Activated CD8-positive, alpha-beta T cell treated with anti-CD3 and anti-CD28 coated beads for 36 hours (primary cell): ENCODE results near the gene FAM76A. TPM values are rescaled to one million over a fixed set of nuclear protein-coding genes. Genes with fewer than 3 reads are reported as not detected.

Source experiments
- ATAC-seq: fragments of 200-7000 bp; cut with Tn5 transposase; one replicate; pipeline ENCODE4 v1.10.0; 2021; ENCODE audit warnings: mild to moderate bottlenecking, moderate library complexity
- CTCF ChIA-PET: fragments of 350-600 bp; sonication (Branson Sonifier 250); formaldehyde crosslinking; loops from one replicate; lab custom pipeline; 2021; ENCODE audit warnings: antibody characterized with exemption; lab: Charles Lee
- POLR2A ChIA-PET: fragments of 350-600 bp; sonication (Branson Sonifier 250); formaldehyde crosslinking; loops from one replicate; lab custom pipeline; 2021; ENCODE audit warnings: antibody characterized with exemption; lab: Charles Lee
- DNase-seq: peaks from one replicate; pipeline ENCODE4 v3.0.0-alpha.2; 2020
- H3K27ac Mint-ChIP-seq: one replicate; pipeline ENCODE4 v1.8.0; 2021; ENCODE audit warnings: mild to moderate bottlenecking, mixed read lengths
- H3K27me3 Mint-ChIP-seq: one replicate; pipeline ENCODE4 v1.8.0; 2021; ENCODE audit warnings: mixed read lengths
- H3K36me3 Mint-ChIP-seq: one replicate; pipeline ENCODE4 v1.8.0; 2021; ENCODE audit warnings: low read depth, mixed read lengths
- H3K4me1 Mint-ChIP-seq: one replicate; pipeline ENCODE4 v1.8.0; 2021; ENCODE audit warnings: low read depth, mixed read lengths
- H3K4me3 Mint-ChIP-seq: one replicate; pipeline ENCODE4 v1.8.0; 2021; ENCODE audit warnings: mild to moderate bottlenecking, moderate library complexity, mixed read lengths
- H3K9me3 Mint-ChIP-seq: one replicate; pipeline ENCODE4 v1.8.0; 2021; ENCODE audit warnings: mixed read lengths
- intact Hi-C: fragments of 100-400 bp; cut with micrococcal nuclease; formaldehyde crosslinking; loops from one replicate; pipeline ENCODE4 v1.10.0; 2022
- total RNA-seq, 2 experiments: library from RNA; stranded (reverse); gene quantifications; one replicate each; pipeline ENCODE4 v1.2.3, GENCODE V29; 2021
- TF ChIP-seq, protein P1 (sequence below): fragments of 200-600 bp; IDR thresholded peaks from one replicate; pipeline ENCODE4 v1.8.0; 2022; ENCODE audit warnings: antibody characterized with exemption, mild to moderate bottlenecking

FAM76A gene
- total RNA-seq, 2 experiments from 2014 or later: 6.9 to 7.9 TPM

GRCh38 chr1:27682351-27682944 lies 43.3 kb upstream of the FAM76A start:
- CTCF ChIA-PET: no interaction called here
- Mint-ChIP-seq H3K9me3 (peaks cover 15% of the 10 kb centered on the region), H3K4me1 (no peaks in the 10 kb centered on the region), H3K36me3 (peaks cover 8% of the 10 kb centered on the region), H3K27me3 (no peaks in the 10 kb centered on the region), H3K4me3 (no peak overlapping the region), H3K27ac (no peak overlapping the region)
- ATAC-seq (no peak), DNase-seq (no peak)
- POLR2A ChIA-PET: no interaction called here
- intact Hi-C loops: no loop called here
- TF ChIP-seq, protein P1, sequence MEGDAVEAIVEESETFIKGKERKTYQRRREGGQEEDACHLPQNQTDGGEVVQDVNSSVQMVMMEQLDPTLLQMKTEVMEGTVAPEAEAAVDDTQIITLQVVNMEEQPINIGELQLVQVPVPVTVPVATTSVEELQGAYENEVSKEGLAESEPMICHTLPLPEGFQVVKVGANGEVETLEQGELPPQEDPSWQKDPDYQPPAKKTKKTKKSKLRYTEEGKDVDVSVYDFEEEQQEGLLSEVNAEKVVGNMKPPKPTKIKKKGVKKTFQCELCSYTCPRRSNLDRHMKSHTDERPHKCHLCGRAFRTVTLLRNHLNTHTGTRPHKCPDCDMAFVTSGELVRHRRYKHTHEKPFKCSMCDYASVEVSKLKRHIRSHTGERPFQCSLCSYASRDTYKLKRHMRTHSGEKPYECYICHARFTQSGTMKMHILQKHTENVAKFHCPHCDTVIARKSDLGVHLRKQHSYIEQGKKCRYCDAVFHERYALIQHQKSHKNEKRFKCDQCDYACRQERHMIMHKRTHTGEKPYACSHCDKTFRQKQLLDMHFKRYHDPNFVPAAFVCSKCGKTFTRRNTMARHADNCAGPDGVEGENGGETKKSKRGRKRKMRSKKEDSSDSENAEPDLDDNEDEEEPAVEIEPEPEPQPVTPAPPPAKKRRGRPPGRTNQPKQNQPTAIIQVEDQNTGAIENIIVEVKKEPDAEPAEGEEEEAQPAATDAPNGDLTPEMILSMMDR: no peak

DNA sequence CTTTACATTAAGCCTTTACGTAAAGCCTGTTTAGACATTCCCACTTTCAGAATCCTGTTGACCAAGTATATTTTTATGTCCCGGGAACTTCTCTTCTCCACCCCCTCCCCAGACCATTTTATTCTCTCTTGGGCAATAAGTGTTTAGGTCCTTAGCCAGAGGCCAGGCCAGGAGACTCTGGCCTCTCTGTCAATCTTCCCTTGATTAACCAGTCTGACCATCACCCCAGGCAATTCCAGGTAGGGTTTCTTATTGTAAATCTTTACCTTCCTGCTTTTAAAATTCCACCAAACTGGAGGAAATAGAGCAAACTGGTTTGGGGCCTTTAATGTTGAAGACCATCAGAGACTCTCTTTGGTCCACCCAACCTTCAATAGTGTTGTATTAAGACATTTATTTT lies 41.6 kb upstream of the FAM76A start:
- peaks cover 8% of the 10 kb centered on the region for H3K36me3 Mint-ChIP-seq
- ChIA-PET CTCF (no interaction called here), POLR2A (no interaction called here)
- no peak for DNase-seq
- H3K4me1 Mint-ChIP-seq: no peaks in the 10 kb centered on the region
- no peak overlapping the region for H3K4me3 Mint-ChIP-seq
- H3K27me3 Mint-ChIP-seq: no peaks in the 10 kb centered on the region
- peaks cover 14% of the 10 kb centered on the region for H3K9me3 Mint-ChIP-seq
- TF ChIP-seq, protein P1: no peak
- intact Hi-C loops: no loop called here
- ATAC-seq: no peak
- no peak overlapping the region for H3K27ac Mint-ChIP-seq

- peaks cover 5% of the 10 kb centered on the region for H3K4me1 Mint-ChIP-seq
- CTCF ChIA-PET: interaction anchor here (1.1 to 1.5 kb wide), 2 partner anchors 17 to 24 kb away, joined by 3 to 6 read pairs; no protein-coding TSS in a partner anchor
- intact Hi-C loops: no loop called here
- POLR2A ChIA-PET: interaction anchor here (1.8 kb wide), 1 partner anchor 16 kb away, joined by 7 read pairs; no protein-coding TSS in a partner anchor
- H3K4me3 Mint-ChIP-seq: no peak overlapping the region
- no peak overlapping the region for H3K27ac Mint-ChIP-seq
- DNase-seq (no peak), ATAC-seq (no peak)
- H3K27me3 Mint-ChIP-seq: no peaks in the 10 kb centered on the region
- peaks cover 3% of the 10 kb centered on the region for H3K36me3 Mint-ChIP-seq
- peaks cover 10% of the 10 kb centered on the region for H3K9me3 Mint-ChIP-seq
- TF ChIP-seq, protein P1: no peak
Observed at GRCh38 chr1:27686223-27686990, 39.4 kb upstream of the FAM76A start.

DNA sequence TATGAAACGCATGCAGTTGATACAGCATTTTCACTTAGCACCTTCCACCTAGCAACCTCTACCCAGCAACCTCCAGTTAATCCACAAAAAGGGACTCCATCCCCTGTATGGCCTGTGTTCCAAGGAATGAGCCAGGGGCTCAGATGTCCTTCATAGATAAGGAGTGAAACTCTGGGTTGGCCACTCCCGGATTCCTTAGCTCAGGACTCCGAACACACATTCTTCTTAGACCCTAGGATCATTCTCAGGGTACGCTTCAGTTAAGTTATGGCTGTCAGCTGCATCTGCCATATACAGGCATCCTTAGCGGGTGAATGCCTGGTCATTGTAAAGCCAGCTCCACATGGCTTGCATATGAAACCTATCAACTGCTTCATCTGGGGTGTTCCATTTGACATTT lies 37.9 kb upstream of the FAM76A start:
- CTCF ChIA-PET: no interaction called here
- H3K4me3 Mint-ChIP-seq: no peak overlapping the region

More for the DNA sequence above, 37.9 kb upstream of the FAM76A start:
- peaks cover 2% of the 10 kb centered on the region for H3K9me3 Mint-ChIP-seq
- intact Hi-C loops: no loop called here
- peaks cover 5% of the 10 kb centered on the region for H3K4me1 Mint-ChIP-seq
- no peak overlapping the region for H3K27ac Mint-ChIP-seq
- POLR2A ChIA-PET: no interaction called here
- no peak for ATAC-seq
- H3K36me3 Mint-ChIP-seq: no peaks in the 10 kb centered on the region
- no peak for DNase-seq
- TF ChIP-seq, protein P1: no peak
- peaks cover 2% of the 10 kb centered on the region for H3K27me3 Mint-ChIP-seq
